Fibroblast of the aortic adventitia (primary cell): Measurements from ENCODE around the gene LY6G5C. TPM values are rescaled to one million over a fixed set of nuclear protein-coding genes. Genes with fewer than 3 reads are reported as not detected.

ENCODE experiments used
- DNase-seq: peaks from one replicate; pipeline ENCODE4 v3.0.0-alpha.2; 2010; ENCODE audit warnings: low read depth
- H3K4me3 ChIP-seq: 2 replicates; pipeline ENCODE4 v1.5.1; 2011; ENCODE audit warnings: low read depth, mild to moderate bottlenecking, control low read depth, low read length, moderate library complexity
- total RNA-seq: library from RNA; depleted of rRNA; stranded (reverse); fragments of >200 nt; gene quantifications from 2 replicates; pipeline ENCODE4 v1.2.3, GENCODE V29; 2012; ENCODE audit warnings: low replicate concordance
- TF ChIP-seq, protein P1 (sequence below): IDR thresholded peaks from 2 replicates; pipeline ENCODE4 v1.5.1; 2011; ENCODE audit warnings: mild to moderate bottlenecking, low read length, control low read depth, inconsistent platforms; ENCODE audit not compliant: insufficient read depth

LY6G5C gene
- total RNA-seq, 1 donor = 1.1 TPM

GRCh38 chr6:31665501-31666336 is 15.1 kb downstream of the LY6G5C start, which contains the start of gene CSNK2B:
CSNK2B (plus strand) TSS chr6:31666080; CDS start chr6:31666832, 752 bp downstream.
- H3K4me3 ChIP-seq = peak within 1 kb of the TSS; percentile 94
- TF ChIP-seq, protein P1, sequence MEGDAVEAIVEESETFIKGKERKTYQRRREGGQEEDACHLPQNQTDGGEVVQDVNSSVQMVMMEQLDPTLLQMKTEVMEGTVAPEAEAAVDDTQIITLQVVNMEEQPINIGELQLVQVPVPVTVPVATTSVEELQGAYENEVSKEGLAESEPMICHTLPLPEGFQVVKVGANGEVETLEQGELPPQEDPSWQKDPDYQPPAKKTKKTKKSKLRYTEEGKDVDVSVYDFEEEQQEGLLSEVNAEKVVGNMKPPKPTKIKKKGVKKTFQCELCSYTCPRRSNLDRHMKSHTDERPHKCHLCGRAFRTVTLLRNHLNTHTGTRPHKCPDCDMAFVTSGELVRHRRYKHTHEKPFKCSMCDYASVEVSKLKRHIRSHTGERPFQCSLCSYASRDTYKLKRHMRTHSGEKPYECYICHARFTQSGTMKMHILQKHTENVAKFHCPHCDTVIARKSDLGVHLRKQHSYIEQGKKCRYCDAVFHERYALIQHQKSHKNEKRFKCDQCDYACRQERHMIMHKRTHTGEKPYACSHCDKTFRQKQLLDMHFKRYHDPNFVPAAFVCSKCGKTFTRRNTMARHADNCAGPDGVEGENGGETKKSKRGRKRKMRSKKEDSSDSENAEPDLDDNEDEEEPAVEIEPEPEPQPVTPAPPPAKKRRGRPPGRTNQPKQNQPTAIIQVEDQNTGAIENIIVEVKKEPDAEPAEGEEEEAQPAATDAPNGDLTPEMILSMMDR = no peak
- peak; percentile 96 for DNase-seq

- TF ChIP-seq, protein P1 = no peak
- H3K4me3 ChIP-seq = peak within 1 kb of the TSS; percentile 94
- DNase-seq = peak; percentile 95
Observed at GRCh38 chr6:31664790-31665500, 15.9 kb downstream of the LY6G5C start, which contains the start of gene GPANK1. GPANK1 (minus strand) TSS chr6:31664997; CDS start chr6:31664478, 519 bp downstream.

DNA sequence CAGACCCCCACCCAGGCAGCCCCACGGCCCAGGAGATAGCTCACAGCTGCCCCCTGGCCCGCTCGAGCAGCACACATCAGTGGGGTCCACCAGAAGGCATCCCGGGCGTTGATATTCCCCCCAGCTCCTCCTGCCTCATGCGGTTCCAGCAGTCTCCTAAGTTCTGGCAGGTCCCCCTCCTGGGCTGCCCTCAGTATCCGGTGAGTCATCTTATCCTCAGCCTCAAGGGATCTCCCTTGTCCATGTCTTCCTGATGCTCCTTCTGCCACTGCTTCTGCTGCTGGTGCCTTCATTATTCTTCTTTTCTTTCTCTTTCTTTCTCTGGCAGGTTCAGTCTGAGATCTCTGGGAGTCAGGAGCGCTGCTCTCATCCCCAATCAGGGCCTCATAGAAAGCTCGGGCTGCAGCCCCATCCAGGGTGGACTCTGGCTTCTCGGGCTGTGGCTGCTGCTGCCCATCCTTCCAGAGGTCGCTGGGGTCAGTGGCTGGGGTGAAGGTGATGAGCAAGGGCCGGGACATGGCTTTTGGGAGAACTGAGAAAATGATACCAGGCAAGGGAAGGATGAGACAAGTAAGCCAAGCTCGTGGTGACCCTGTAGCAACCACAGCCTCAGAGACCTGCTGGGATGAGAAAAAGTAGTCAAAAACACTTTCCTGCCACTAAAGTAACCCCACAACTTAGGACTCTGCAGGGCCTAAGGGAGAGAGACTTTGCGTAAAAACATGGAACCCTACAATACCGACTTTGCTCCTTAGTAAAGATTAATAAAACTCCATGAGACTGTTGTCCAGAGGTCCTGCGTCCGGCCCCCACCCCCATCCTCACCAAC is 16.7 kb downstream of the LY6G5C start:
- H3K4me3 ChIP-seq = peak overlapping the region; percentile 94
- peak; percentile 71 for DNase-seq
- TF ChIP-seq, protein P1 = no peak

GRCh38 chr6:31663126-31663960 is 17.5 kb downstream of the LY6G5C start:
- peak overlapping the region; percentile 94 for H3K4me3 ChIP-seq
- peak; percentile 24 for DNase-seq
- TF ChIP-seq, protein P1 = no peak

DNA sequence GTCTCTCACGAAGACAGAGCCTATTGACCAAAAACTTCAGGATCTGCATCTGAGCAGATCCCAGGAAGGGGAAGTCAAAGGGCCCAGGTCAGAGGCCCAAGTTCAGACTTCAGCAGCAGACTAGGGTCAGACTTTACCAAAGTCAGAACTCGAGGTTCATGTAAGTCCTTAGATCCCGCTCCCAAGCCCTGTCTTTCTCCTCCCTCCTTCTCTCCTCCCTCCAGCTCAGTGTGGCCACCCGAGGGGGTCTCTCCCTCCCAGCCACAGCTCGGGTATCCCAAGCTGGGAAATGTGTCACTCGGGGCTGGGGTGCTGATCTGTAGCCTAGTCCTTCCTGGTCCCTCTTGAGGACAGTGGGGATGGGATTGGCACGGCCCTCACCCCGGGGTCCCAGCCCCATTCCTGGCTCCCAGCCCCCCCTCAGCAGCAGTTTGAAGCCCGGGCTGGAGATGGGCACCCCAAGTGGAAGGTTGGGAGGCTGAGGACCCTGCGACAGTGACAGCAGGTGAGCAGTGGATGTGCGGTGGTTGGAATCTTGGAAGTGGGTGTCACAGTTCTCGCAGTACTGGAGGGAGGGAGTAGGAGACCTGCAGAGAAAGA is 18.6 kb downstream of the LY6G5C start:
- TF ChIP-seq, protein P1 = no peak
- DNase-seq = no peak
- H3K4me3 ChIP-seq = no peak overlapping the region
